Stimulated activated CD8-positive, alpha-beta memory T cell treated with anti-CD3 and anti-CD28 coated beads, Interleukin-7, amount 100 ng/mL, for 1 hour (primary cell): ENCODE results near the gene OBP2A.

ENCODE experiments used
- DNase-seq, 2 donors: peaks; one replicate each; pipeline ENCODE4 v3.0.0-alpha.2; 2020; ENCODE audit warnings: low read depth in 2 of 2

OBP2A gene

GRCh38 chr9:135577256-135577655 lies 31.3 kb downstream of the OBP2A start:
- DNase-seq: no peak

- no peak for DNase-seq
Measured at GRCh38 chr9:135579356-135579755, 33.4 kb downstream of the OBP2A start.

- no peak for DNase-seq
Measured at GRCh38 chr9:135579889-135580660, 34.1 kb downstream of the OBP2A start.

- DNase-seq: no peak
Measured at GRCh38 chr9:135580664-135581380, 34.9 kb downstream of the OBP2A start.

- DNase-seq: no peak
Measured at GRCh38 chr9:135581636-135582426, 35.9 kb downstream of the OBP2A start.

GRCh38 chr9:135582541-135582940 lies 36.6 kb downstream of the OBP2A start:
- DNase-seq: no peak

- no peak for DNase-seq
Measured at GRCh38 chr9:135582966-135583687, 37.2 kb downstream of the OBP2A start.

GRCh38 chr9:135583688-135584011 lies 37.7 kb downstream of the OBP2A start:
- DNase-seq: no peak

GRCh38 chr9:135584371-135584770 lies 38.4 kb downstream of the OBP2A start:
- no peak for DNase-seq

- DNase-seq: no peak
Measured at GRCh38 chr9:135584934-135585333, 39.0 kb downstream of the OBP2A start.

- DNase-seq: no peak
Measured at GRCh38 chr9:135586601-135587109, 40.7 kb downstream of the OBP2A start.

- no peak for DNase-seq
Measured at GRCh38 chr9:135587658-135588057, 41.7 kb downstream of the OBP2A start.

- DNase-seq: no peak
Measured at GRCh38 chr9:135588371-135588770, 42.4 kb downstream of the OBP2A start.

- DNase-seq: no peak
Measured at GRCh38 chr9:135588886-135589595, 43.1 kb downstream of the OBP2A start.

GRCh38 chr9:135589596-135590485 lies 43.9 kb downstream of the OBP2A start:
- DNase-seq: no peak

- DNase-seq: no peak
Measured at GRCh38 chr9:135590486-135591079, 44.7 kb downstream of the OBP2A start.

- DNase-seq: no peak
Measured at GRCh38 chr9:135591506-135592330, 45.8 kb downstream of the OBP2A start.

- no peak for DNase-seq
Measured at GRCh38 chr9:135592331-135592590, 46.3 kb downstream of the OBP2A start.

GRCh38 chr9:135592625-135593024 lies 46.7 kb downstream of the OBP2A start:
- DNase-seq: no peak
